ENCODE results near the gene PATL2. TPM values are rescaled to one million over a fixed set of nuclear protein-coding genes. Genes with fewer than 3 reads are reported as not detected.
"Not testable (repeated sequence)": the region's sequence is repeated elsewhere in the genome, so short reads cannot be mapped to it uniquely, and the experiment has no call there.

Gene PATL2
- total RNA-seq, 1 donor from 2014 or later = 62.1 TPM

DNA sequence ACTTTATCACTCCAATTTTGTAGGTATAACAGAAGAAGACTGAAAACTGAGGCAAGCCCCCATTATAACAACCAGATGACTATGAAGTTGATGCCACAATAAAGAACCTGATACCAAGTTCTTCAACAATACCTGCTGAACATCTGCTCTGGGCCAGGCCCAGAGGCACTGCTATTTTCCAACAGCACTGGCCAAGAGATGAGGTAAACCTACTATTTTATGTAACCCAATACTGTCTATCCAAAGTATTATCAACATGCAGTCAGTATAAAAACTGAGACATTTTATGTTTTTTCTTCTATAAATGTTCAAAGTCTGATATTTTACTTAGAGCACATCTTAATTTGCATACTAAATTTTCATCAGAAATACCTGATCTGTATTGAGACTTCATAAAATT is 53.7 kb downstream of the PATL2 start:
- intact Hi-C loops (cut with micrococcal nuclease) = no loop called here

DNA sequence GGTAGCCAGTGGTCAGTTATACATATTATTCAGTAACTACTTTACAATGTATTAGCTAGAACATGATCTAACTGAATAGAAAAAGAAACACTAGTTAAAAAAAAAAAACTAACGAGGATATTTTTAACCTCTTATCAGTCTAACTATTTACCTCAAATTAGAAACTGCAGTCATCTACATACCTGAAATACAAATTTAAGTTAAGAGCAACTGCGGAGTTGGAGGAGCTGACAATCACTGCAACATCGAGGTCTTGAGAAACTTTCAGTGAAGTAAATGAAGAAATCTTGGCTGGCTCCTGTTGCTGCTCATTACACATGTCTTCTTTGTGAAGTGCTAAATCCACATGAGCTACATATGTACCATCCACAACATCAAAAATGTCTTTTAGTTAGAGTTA is 54.2 kb downstream of the PATL2 start:
- intact Hi-C loops (cut with micrococcal nuclease) = no loop called here

DNA sequence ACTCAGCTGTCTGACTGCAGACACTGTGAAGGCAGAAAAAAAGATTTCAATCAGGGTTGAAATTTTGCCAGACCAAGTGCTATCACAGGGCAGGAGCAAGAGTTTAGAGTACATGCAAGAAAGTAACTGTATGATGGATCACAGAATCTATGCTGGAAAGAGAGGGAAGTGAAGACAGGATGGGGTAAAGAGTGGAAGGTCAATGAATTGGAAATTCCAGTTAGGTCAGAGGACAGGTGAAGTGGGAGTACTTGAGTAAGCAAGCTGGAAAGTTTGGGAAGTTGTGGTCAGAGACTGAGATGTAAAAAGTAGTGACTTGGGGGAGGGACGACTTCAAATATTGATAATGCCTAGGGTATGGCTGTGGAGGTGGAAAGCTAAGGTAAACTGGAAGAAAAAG is 54.8 kb downstream of the PATL2 start:
- intact Hi-C loops (cut with micrococcal nuclease) = no loop called here

DNA sequence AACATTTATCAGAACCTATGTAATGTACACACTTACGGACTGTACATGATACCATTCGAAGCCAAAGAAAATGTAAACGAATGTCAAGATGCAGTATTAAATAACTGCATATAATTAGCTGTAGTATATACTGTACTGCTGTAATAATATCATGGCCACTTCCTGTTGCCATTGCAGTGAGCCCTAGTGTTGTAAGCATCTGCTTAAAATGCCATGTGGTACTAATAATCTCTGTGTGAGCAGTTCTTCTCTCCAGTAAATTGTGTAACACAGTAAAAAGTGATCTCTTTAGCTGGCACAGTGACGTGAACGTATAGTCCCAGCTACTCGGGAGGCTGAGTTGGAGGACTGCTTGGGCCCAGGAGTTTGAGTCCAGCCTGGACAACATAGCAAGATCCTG is 56.3 kb downstream of the PATL2 start:
- intact Hi-C loops (cut with micrococcal nuclease) = no loop called here

DNA sequence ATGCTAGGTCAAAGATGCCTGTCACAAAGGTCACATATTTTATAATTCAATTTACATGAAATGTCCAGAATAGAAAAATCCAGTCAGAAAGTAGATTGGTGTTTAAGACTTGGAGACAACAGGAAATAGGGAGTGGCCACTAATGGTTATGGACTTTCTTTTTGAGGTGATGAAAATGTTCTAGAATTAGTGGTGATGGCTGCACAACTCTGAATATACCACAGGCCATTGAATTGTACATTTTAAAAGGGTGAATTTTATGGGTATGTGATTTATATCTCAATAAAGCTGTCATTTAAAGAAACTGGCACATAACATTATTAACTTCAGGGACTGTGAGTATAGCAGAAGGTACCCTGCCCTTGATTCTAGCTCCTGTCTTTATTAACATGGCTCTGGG is 63.5 kb downstream of the PATL2 start:
- intact Hi-C loops (cut with micrococcal nuclease) = loop anchor here (2.0 kb wide), 1 partner anchor 13 kb away; no protein-coding TSS in a partner anchor

DNA sequence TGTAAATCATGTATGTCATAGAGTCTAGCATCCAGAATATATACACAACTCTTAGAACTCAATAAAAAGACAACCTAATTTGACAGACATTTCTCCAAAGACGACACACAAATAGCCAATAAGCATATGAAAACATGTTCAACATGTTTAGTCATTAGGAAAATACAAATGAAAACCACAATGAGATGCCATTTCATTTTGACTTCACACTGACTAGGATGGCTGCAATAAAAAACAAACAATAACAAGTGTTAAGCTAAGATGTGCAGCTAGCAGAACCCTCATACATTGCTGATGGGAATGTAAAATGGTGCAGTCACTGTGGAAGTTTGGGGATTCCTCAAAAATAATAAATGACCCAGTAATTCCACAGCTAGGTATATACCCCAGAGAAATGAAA is 64.1 kb downstream of the PATL2 start:
- intact Hi-C loops (cut with micrococcal nuclease) = loop anchor here (2.0 kb wide), 1 partner anchor 14 kb away; no protein-coding TSS in a partner anchor

DNA sequence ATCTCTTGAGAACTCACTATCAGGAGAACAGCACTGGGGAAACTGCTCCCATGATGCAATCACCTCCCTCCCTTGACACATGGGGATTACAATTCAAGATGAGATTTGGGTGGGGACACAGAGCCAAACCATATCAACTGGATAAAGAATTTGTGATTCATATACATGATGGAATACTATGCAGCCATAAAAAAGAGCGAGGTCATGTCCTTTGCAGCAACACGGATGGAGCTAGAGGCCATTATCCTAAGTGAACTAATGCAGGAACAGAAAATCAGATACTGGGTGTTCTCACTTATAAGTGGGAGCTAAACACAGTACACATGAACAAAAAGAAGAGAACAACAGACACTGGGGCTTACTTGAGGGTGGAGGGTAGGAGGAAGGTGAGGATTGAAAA is 64.7 kb downstream of the PATL2 start:
- intact Hi-C loops (cut with micrococcal nuclease) = loop anchor here (2.0 kb wide), 1 partner anchor 14 kb away; no protein-coding TSS in a partner anchor

DNA sequence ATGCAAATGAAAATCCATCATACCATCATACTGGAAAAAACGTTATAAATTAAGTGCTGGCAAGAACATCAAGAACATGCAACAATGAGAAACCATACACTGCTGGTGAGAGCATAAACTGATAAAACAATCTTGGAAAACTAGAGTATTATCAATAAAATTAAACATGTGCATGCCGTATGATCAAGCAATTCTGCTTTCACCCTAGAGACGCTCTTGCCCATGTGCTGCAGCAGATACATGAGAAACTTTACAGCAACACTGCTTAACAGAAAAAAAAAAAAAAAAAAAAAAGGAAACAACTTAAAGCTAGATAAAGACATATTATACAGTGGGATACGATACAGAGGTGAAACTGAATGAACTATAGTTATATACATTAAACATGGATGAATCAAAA is 69.5 kb downstream of the PATL2 start:
- intact Hi-C loops (cut with micrococcal nuclease) = no loop called here

DNA sequence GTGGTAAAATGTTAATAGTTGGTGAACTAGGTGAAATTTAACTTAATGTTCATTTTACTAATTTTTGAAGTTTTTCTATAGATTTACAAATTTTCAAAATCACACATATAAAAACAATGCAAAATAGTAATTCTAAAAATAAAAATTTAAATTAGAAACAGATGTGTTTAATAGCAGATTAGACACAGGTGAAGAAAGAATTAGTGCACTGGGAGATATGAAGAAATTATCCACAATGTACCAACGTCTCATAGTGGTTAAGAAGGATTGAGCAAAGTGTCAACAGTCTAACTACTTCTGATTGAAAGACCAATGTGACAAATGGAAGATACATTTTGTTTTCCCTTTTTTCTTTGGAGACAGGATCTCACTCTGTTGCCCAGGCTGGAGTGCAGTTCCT is 74.1 kb downstream of the PATL2 start:
- intact Hi-C loops (cut with micrococcal nuclease) = no loop called here

DNA sequence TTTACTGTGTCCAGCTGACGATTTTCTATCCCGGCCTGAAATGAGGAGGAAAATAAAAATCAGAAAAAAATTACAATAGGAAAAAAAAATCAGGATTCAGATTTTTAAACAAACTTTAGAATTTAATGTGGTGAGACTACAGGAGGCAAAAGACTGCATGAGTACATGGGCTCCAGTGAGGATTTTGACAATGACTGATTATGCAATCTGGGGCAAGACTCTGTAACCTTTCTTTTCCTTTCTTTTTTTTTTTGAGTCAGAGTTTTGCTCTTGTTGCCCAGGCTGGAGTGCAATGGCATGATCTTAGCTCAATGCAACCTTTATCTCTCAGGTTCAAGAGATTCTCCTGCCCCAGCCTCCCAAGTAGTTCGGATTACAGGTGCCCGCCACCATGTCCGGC is 77.5 kb downstream of the PATL2 start:
- intact Hi-C loops (cut with micrococcal nuclease) = loop anchor here (1.0 to 5.0 kb wide), 5 partner anchors 29 to 96 kb away; partner anchors contain the start of genes B2M, EIF3J, PATL2 and SPG11

DNA sequence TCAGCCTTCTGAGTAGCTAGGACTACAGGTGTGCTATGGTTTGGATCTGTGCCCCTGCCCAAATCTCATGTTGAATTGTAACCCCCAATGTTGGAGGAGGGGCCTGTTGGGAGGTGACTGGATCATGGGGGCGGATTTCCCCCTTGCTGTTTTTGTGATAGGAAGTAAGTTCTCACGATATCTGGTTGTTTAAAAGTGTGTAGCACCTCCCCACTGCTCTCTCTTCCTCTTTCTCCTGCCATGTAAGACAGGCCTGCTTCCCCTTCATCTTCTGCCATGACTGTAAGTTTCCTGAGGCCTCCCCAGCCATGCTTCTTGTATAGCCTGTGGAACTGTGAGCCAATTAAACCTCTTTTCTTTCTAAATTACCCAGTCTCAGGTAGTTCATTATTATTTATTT is 85.8 kb downstream of the PATL2 start:
- intact Hi-C loops (cut with micrococcal nuclease) = not testable (repeated sequence)

DNA sequence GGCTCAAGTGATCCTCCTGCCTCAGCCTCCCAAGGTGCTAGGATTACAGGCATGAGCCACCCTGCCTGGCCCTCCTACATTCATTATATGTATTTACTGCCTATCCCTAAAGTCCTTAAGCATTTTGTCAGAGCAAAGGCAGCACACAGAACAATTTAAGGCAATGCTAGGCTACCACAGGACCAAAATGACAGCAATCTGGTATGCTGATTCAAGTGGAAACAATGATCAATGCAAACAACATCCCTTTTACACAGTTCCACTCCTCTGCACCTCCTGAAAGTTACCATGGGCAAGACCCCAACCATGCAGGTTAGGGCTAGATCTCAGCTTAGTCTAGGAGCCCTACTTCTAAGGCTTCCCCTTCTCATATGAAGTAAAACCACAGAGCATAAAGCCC is 87.9 kb downstream of the PATL2 start:
- intact Hi-C loops (cut with micrococcal nuclease) = no loop called here

DNA sequence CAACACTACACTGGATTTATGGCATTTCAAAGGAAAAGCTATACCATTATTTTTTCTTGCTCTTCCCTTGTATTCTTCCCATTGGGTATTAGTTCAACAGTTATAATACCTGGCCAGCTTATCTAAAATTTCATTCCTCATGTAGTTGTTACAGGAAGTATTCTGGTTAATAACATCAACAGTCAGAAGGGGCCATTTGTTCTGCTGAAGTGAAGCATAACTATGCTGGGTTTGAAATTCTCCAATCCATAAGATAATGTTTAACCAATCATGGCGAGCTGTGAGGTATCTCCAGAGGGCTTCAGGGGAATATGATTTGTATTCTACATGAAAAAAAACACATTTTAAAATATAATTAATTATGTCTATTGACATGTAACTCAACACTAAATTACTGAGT is 91.0 kb downstream of the PATL2 start:
- intact Hi-C loops (cut with micrococcal nuclease) = no loop called here

DNA sequence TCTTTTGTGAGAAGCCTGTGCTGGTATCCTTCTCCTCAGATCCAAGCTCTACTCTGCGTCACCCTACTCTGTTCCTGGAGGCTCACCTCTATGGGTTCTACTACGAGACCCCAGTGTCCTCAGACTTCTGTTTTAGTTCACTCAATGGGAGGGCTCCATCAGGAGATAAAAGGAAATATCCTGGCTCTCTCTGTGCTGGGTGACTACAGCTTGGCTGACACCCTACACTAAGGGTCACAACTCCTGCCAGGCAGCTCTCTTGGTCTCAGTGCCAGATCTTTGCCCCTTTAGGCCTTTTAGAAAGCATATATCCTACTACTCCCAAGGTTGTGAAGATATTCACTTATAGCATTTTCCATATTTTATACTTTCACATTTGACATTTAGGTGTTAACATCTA is 94.1 kb downstream of the PATL2 start:
- intact Hi-C loops (cut with micrococcal nuclease) = no loop called here

Other genes starting within 250 kb of the PATL2 start
- gene EIF3J, start 174.2 kb downstream of the PATL2 start, total RNA-seq = 87.3 and 101 TPM in 2 replicates
- gene SPG11, start 47.7 kb downstream of the PATL2 start, total RNA-seq = 78.0 and 81.7 TPM in 2 replicates
- 8,744 and 8,765 TPM in 2 replicates for gene B2M, start 194 bp upstream of the PATL2 start, total RNA-seq
- gene TRIM69, start 25.2 kb upstream of the PATL2 start, total RNA-seq = 61.5 and 73.7 TPM in 2 replicates
- not detected in 2 replicates for gene TERB2, start 245.4 kb upstream of the PATL2 start, total RNA-seq